Upper lobe of left lung (tissue), 6 donors: Measurements from ENCODE around the gene AP3M1. TPM values are rescaled to one million over a fixed set of nuclear protein-coding genes. Genes with fewer than 3 reads are reported as not detected.
A peak's percentile ranks its signal among the peaks of the same experiment; 100 is the strongest.

ENCODE experiments used
- ATAC-seq, 2 donors: fragments of 200-7000 bp; cut with Tn5 transposase; one replicate each; pipeline ENCODE4 v1.9.1; 2022; ENCODE audit warnings: mild to moderate bottlenecking in 2 of 2, moderate library complexity in 2 of 2; ENCODE audit not compliant: low FRiP score in 2 of 2
- DNase-seq, 2 donors: peaks; one replicate each; pipeline ENCODE4 v3.0.0-alpha.2; 2019 to 2020
- H3K27ac ChIP-seq, 4 donors: fragments of 200-600 bp; sonication (generic); one replicate each; pipeline ENCODE4 v1.5.1; 2016 to 2019
- H3K27me3 ChIP-seq, 4 donors: fragments of 200-600 bp; sonication (generic); one replicate each; pipeline ENCODE4 v1.5.1; 2017 to 2019
- H3K36me3 ChIP-seq, 4 donors: fragments of 200-600 bp; sonication (generic); one replicate each; pipeline ENCODE4 v1.5.1; 2016 to 2019
- H3K4me1 ChIP-seq, 4 donors: fragments of 200-600 bp; sonication (generic); one replicate each; pipeline ENCODE4 v1.5.1; 2018 to 2019
- H3K4me3 ChIP-seq, 4 donors: fragments of 200-600 bp; sonication (generic); one replicate each; pipeline ENCODE4 v1.5.1; 2017 to 2019; ENCODE audit warnings: mild to moderate bottlenecking in 2 of 4, moderate library complexity in 1 of 4
- H3K9me3 ChIP-seq, 4 donors: fragments of 200-600 bp; sonication (generic); one replicate each; pipeline ENCODE4 v1.5.1; 2018 to 2019
- EP300 ChIP-seq, 4 donors: sonication (generic); formaldehyde crosslinking; IDR thresholded peaks; one replicate each; pipeline ENCODE4 v1.5.1; 2017; ENCODE audit warnings: antibody characterized with exemption in 4 of 4, control low read depth in 2 of 4
- POLR2A ChIP-seq, 4 donors: fragments of 450-650 bp; IDR thresholded peaks; one replicate each; pipeline ENCODE4 v1.5.1; 2016 to 2017; ENCODE audit warnings: antibody characterized with exemption in 4 of 4, mild to moderate bottlenecking in 2 of 4
- POLR2AphosphoS5 ChIP-seq, 2 donors: sonication (generic); formaldehyde crosslinking; IDR thresholded peaks; one replicate each; pipeline ENCODE4 v1.5.1; 2017; ENCODE audit warnings: antibody characterized with exemption in 2 of 2
- WGBS, 2 donors: methylation state at CpG; one replicate each; pipeline ENCODE4 v1.1.5; 2017 to 2018; 5-methylcytosine and 5-hydroxymethylcytosine counted together
- total RNA-seq, 6 donors: library from RNA; depleted of rRNA in 4 of 6; stranded (reverse); fragments of >200 nt in 4 of 6; gene quantifications; one replicate each; pipeline versions ENCODE4 v1.1.0 to v1.2.1, GENCODE V29; 2016 to 2021
- TF ChIP-seq, protein P1 (sequence below), 6 experiments: fragments of 450-650 bp in 4 of 6; fragments of 200-600 bp in 2 of 6; sonication (generic) in 2 of 6; IDR thresholded peaks; one replicate each; pipeline ENCODE4 v1.5.1; 2016 to 2019; ENCODE audit warnings: antibody characterized with exemption in 6 of 6
- donor health status: DM: no; HTN: no; CAD: no; lungs with moderate emphysema.
- donor health status: DM: no; HTN: yes; CAD: no; lungs with severe emphysema.

Gene AP3M1, protein sequence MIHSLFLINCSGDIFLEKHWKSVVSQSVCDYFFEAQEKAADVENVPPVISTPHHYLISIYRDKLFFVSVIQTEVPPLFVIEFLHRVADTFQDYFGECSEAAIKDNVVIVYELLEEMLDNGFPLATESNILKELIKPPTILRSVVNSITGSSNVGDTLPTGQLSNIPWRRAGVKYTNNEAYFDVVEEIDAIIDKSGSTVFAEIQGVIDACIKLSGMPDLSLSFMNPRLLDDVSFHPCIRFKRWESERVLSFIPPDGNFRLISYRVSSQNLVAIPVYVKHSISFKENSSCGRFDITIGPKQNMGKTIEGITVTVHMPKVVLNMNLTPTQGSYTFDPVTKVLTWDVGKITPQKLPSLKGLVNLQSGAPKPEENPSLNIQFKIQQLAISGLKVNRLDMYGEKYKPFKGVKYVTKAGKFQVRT
- 10 to 100 TPM; 11.4 to 36.1 (median 25.3) TPM for total RNA-seq

DNA sequence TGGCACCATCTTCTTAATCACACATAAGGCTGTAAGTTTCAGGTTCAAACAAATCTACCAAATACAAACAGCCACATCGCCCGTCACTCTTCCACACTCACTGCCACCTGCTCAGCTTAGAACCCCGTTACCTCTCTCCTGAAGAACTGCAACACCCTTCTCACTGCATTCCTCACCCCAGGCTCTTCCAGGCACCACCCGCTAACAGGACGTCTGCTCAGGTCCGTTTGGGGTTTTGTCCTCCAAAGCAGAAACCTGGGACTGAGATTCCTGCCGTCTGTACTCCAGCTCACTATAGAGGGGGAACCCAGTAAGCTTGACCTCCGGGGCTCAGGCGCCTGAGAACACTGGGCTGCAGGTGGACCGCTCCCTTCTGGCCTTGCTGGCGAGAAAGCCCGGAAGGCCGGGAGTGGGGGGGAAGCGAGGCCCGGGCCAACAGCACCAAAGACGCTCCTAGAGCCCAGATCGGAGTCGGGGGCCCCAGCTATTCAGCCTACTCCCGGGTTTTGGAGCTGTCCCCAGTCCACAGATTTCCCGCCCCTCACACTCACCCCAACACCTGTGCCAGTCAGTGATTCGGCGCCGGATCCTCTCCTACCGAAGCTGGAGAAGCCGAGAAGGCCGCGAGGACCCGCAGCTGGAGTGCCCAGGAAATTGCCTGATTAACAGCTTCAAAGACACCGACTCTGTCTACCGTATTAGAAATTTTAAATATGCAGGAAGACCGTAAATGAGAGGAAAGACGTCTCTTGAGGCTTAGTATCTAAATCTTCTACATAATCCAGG is at the start of gene AP3M1:
AP3M1 (minus strand) TSS at position 625 of the 786 bp plus-strand sequence. CDS start 12,449 bp downstream, outside the sequence.
- TF ChIP-seq EP300 (IDR thresholded peaks at IDR 0.05) (no peak), POLR2A (IDR thresholded peaks at IDR 0.05) (peak in 1 of 4 donors; percentile 30), POLR2AphosphoS5 (IDR thresholded peaks at IDR 0.05) (peak in 1 of 2 donors; percentile 13)
- DNase-seq (peak; percentile 87 to 93), ATAC-seq (peak; percentile 87 to 88)
- no peaks in the 10 kb centered on the region for H3K9me3 ChIP-seq
- no peaks in the 10 kb centered on the region for H3K36me3 ChIP-seq
- peaks cover 29 to 50% (median 33%) of the 10 kb centered on the region in 4 donors for H3K4me1 ChIP-seq
- WGBS, 2 donors, result 0 to 2% methylated on average over 14 to 20 of the region's 32 CpGs
- peak within 1 kb of the TSS; percentile 89 to 91 (median 90) for H3K27ac ChIP-seq
- peak within 1 kb of the TSS; percentile 62 to 93 (median 78) for H3K4me3 ChIP-seq
- no peaks in the 10 kb centered on the region for H3K27me3 ChIP-seq

DNA sequence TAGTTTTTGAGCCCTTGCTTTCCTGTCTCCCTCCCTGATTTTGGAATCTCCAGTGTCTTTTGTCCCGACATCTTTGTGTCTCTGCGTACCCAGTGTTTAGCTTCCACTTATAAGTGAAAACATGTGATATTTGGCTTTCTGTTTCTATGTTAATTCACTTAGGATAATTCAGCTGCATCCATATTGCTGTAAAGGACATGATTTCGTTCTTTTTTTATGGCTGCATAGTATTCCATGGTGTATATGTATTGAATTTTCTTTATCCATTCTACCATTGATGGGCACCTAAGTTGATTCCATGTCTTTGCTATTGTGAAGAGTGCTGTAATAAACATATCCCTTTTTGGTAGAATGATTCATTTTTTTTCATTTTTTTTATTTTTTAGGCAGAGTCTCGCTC is 48.7 kb upstream of the AP3M1 start:
- ATAC-seq (no peak), DNase-seq (no peak)
- H3K9me3 ChIP-seq, result no peaks in the 10 kb centered on the region
- WGBS, 2 donors, result 98 to 100% methylated on average over 4 of the region's 4 CpGs
- H3K4me1 ChIP-seq, result no peaks in the 10 kb centered on the region
- H3K4me3 ChIP-seq, result no peak overlapping the region
- TF ChIP-seq, protein P1, sequence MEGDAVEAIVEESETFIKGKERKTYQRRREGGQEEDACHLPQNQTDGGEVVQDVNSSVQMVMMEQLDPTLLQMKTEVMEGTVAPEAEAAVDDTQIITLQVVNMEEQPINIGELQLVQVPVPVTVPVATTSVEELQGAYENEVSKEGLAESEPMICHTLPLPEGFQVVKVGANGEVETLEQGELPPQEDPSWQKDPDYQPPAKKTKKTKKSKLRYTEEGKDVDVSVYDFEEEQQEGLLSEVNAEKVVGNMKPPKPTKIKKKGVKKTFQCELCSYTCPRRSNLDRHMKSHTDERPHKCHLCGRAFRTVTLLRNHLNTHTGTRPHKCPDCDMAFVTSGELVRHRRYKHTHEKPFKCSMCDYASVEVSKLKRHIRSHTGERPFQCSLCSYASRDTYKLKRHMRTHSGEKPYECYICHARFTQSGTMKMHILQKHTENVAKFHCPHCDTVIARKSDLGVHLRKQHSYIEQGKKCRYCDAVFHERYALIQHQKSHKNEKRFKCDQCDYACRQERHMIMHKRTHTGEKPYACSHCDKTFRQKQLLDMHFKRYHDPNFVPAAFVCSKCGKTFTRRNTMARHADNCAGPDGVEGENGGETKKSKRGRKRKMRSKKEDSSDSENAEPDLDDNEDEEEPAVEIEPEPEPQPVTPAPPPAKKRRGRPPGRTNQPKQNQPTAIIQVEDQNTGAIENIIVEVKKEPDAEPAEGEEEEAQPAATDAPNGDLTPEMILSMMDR (IDR thresholded peaks at IDR 0.05), result no peak
- TF ChIP-seq EP300 (IDR thresholded peaks at IDR 0.05) (no peak), POLR2AphosphoS5 (IDR thresholded peaks at IDR 0.05) (no peak), POLR2A (IDR thresholded peaks at IDR 0.05) (no peak)
- H3K27me3 ChIP-seq, result no peaks in the 10 kb centered on the region
- no peak overlapping the region for H3K27ac ChIP-seq
- H3K36me3 ChIP-seq, result peaks cover 0 to 5% (median 0%) of the 10 kb centered on the region in 4 donors

DNA sequence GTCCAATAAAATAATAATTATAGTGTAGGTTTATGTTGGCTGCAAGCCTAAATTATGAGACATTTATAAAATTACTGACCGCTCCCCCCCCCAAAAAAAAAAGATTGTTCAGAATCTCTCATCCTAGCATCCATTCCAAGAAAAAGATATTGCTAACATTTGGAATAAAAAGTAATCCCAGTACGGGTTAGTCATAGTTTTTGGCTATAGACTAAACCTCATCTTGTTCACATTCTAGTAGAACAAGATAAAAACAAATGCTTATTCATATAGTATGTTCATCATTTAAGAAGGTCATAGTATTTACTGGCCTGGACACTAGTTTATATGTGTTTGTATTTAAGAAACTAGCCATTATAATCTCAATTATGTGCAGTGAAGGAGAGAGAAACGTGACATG is 44.4 kb upstream of the AP3M1 start:
- 84 to 90% methylated on average over 3 of the region's 3 CpGs for WGBS, 2 donors
- TF ChIP-seq EP300 (IDR thresholded peaks at IDR 0.05), result no peak
- TF ChIP-seq, protein P1 (IDR thresholded peaks at IDR 0.05), result no peak
- TF ChIP-seq POLR2AphosphoS5 (IDR thresholded peaks at IDR 0.05), result no peak
- TF ChIP-seq POLR2A (IDR thresholded peaks at IDR 0.05), result no peak
- DNase-seq (no peak), ATAC-seq (peak in 1 of 2 donors; percentile 57)
- Histone ChIP-seq H3K4me3 (no peak overlapping the region), H3K4me1 (peaks cover 13 to 23% (median 18%) of the 10 kb centered on the region in 4 donors), H3K27ac (no peak overlapping the region), H3K36me3 (no peaks in the 10 kb centered on the region), H3K9me3 (no peaks in the 10 kb centered on the region), H3K27me3 (no peaks in the 10 kb centered on the region)

DNA sequence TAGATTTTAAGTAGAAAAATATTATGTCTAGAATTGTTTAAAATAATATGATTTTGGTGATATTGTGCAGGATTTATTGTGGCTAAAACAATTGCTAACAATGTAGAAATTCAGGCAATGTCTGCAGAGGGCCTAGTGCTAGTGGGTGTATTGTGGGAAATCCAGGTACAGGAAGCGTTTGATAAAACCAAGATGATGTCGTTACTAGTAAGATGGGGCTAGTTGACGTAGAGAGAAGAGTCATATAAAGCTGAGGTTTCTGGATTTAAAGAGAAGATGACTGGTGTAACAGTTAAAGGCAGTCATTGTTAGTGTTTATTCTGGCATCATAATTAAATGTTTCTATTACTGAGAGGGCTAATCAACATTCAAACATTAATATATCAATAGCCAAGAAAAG is 43.9 kb upstream of the AP3M1 start:
- H3K27ac ChIP-seq, result no peak overlapping the region
- H3K36me3 ChIP-seq, result no peaks in the 10 kb centered on the region
- H3K4me3 ChIP-seq, result no peak overlapping the region
- ATAC-seq (no peak), DNase-seq (no peak)
- no peak for TF ChIP-seq POLR2A (IDR thresholded peaks at IDR 0.05)
- TF ChIP-seq, protein P1 (IDR thresholded peaks at IDR 0.05), result no peak
- no peak for TF ChIP-seq EP300 (IDR thresholded peaks at IDR 0.05)
- no peak for TF ChIP-seq POLR2AphosphoS5 (IDR thresholded peaks at IDR 0.05)
- WGBS, 2 donors, result 76 to 81% methylated on average over 3 of the region's 3 CpGs
- no peaks in the 10 kb centered on the region for H3K27me3 ChIP-seq
- H3K9me3 ChIP-seq, result no peaks in the 10 kb centered on the region
- peaks cover 14 to 23% (median 18%) of the 10 kb centered on the region in 4 donors for H3K4me1 ChIP-seq

DNA sequence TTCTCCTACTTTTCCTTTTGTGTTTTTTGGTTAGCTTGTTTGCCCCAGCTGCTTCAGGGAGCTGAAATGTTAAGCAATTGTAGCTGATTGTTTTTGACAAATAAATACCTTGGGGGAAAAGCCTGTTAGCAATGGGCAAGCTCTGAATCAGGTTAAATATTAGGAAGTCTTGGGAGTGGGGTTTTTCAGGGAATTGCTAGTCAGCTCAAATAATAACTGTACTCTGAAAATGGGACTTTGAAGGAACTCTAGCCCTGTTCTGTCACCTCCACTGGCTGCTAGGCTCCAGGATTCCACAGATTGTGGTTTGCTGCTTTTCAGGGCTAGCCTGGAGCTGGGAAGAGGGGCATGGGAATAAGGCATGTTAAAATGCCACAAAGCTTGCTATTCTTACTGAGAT is 39.9 kb upstream of the AP3M1 start:
- no peaks in the 10 kb centered on the region for H3K36me3 ChIP-seq
- DNase-seq (no peak), ATAC-seq (peak; percentile 33 to 42)
- H3K4me3 ChIP-seq, result no peak overlapping the region
- no peaks in the 10 kb centered on the region for H3K9me3 ChIP-seq
- no peak for TF ChIP-seq POLR2A (IDR thresholded peaks at IDR 0.05)
- TF ChIP-seq, protein P1 (IDR thresholded peaks at IDR 0.05), result no peak
- TF ChIP-seq POLR2AphosphoS5 (IDR thresholded peaks at IDR 0.05), result no peak
- TF ChIP-seq EP300 (IDR thresholded peaks at IDR 0.05), result no peak
- peaks cover 15 to 26% (median 22%) of the 10 kb centered on the region in 4 donors for H3K4me1 ChIP-seq
- H3K27ac ChIP-seq, result peak overlapping the region; percentile 33 to 80 (median 78)
- no peaks in the 10 kb centered on the region for H3K27me3 ChIP-seq
